Measurements from ENCODE around the gene UQCC2. TPM values are rescaled to one million over a fixed set of nuclear protein-coding genes. Genes with fewer than 3 reads are reported as not detected.

UQCC2 gene
- total RNA-seq, 1 experiment from 2014 or later: 71.2 TPM

DNA sequence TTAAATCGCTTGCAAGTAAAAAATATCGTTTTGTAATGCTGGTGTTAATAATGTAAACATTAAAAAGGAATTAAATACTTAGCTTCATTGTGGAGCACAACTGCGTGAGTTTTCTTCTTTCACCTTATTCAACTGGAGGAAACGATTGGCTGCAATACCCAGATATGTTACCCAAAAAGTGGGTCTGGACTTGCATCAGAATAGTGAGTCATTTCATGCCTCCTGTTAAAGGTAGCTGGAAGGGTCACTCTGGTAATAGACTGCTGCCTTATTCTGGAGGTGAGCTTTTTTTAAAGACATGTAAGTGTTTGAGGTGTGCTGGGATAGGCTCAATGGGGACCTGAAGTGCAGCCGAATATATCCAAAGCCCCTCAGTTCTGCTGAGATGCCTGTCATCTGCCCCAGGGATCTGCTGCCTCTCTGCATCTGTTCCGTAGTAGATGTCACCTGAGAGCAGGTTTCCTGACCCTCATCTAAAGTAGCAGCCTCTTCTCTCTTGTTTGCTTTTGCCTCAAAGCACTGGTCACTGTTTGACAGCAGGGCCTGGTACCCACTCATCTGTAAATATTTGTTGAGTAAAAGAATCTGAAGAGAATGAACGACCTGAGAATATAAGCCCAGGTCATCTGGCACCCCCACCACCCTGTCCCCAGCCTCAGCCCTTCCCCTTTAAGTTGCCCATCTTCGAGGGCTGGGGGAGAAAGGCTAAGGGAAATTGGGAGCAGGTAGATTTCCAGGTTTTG lies 5.6 kb upstream of the UQCC2 start:
- no peak overlapping the region for H2AFZ ChIP-seq

DNA sequence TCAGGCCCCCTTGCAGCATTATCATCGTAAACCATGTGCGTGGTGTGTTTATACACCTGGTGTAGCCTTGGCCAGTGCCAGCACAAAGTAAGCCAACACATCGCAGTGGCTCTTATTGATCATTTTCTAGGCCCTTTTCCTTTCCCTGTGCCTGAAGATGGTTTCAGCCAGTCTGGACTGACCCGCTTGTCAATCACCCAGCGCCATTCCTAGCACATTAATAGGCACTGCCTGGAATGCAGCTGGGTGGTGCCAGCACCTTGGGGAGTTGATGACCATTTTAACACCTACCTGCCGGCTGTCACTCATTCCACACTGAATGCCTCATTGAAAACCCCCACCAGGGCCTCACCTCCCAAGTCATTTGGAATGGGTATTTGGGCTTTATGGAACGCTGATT lies 4.9 kb upstream of the UQCC2 start:
- Histone ChIP-seq H3K27ac (peak overlapping the region; percentile 86), H3K4me1 (replicated peaks; ENCODE audit: insufficient read depth) (peaks cover 67% of the 10 kb centered on the region), H3K36me3 (ENCODE audit: low read depth) (no peaks in the 10 kb centered on the region), H2AFZ (no peak overlapping the region), H3K27me3 (ENCODE audit: insufficient read depth, low read depth) (no peaks in the 10 kb centered on the region), H4K20me1 (ENCODE audit: insufficient read depth) (no peaks in the 10 kb centered on the region), H3K9me3 (ENCODE audit: insufficient read depth, low read depth) (no peaks in the 10 kb centered on the region), H3K9me2 (ENCODE audit: insufficient read depth) (no peaks in the 10 kb centered on the region), H3K79me2 (ENCODE audit: low read depth) (no peaks in the 10 kb centered on the region), H3K4me3 (no peak overlapping the region), H3K4me2 (peak overlapping the region; percentile 63), H3F3A (ENCODE audit: insufficient read depth, low read depth) (peaks cover 32% of the 10 kb centered on the region)
- DNase-seq: peak; percentile 62 to 68
- CTCF ChIA-PET: no interaction called here
- no TSS peak for BruUV-seq (replicated peaks)
- no peak for TF ChIP-seq EZH2 (IDR thresholded peaks at IDR 0.05; ENCODE audit: low read depth)
- TF ChIP-seq, protein P1, sequence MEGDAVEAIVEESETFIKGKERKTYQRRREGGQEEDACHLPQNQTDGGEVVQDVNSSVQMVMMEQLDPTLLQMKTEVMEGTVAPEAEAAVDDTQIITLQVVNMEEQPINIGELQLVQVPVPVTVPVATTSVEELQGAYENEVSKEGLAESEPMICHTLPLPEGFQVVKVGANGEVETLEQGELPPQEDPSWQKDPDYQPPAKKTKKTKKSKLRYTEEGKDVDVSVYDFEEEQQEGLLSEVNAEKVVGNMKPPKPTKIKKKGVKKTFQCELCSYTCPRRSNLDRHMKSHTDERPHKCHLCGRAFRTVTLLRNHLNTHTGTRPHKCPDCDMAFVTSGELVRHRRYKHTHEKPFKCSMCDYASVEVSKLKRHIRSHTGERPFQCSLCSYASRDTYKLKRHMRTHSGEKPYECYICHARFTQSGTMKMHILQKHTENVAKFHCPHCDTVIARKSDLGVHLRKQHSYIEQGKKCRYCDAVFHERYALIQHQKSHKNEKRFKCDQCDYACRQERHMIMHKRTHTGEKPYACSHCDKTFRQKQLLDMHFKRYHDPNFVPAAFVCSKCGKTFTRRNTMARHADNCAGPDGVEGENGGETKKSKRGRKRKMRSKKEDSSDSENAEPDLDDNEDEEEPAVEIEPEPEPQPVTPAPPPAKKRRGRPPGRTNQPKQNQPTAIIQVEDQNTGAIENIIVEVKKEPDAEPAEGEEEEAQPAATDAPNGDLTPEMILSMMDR (conservative IDR thresholded peaks at IDR 0.05): no peak
- POLR2A ChIA-PET (ENCODE audit: unreplicated experiment): interaction anchor here (0.7 kb wide), 1 partner anchor 16 kb away, joined by 6 read pairs; no protein-coding TSS in a partner anchor
- intact Hi-C loops (cut with micrococcal nuclease; ENCODE audit: unreplicated experiment): no loop called here

More for the DNA sequence above, 5.6 kb upstream of the UQCC2 start:
- H3F3A ChIP-seq (ENCODE audit: insufficient read depth, low read depth): peaks cover 32% of the 10 kb centered on the region
- CTCF ChIA-PET: interaction anchor here (0.7 kb wide), 1 partner anchor 54 kb away, joined by 4 read pairs; no protein-coding TSS in a partner anchor
- H3K4me2 ChIP-seq: peak overlapping the region; percentile 63
- DNase-seq: peak in 1 of 2 experiments; percentile 77
- H3K4me1 ChIP-seq (replicated peaks; ENCODE audit: insufficient read depth): peaks cover 70% of the 10 kb centered on the region
- H3K9me2 ChIP-seq (ENCODE audit: insufficient read depth): no peaks in the 10 kb centered on the region
- POLR2A ChIA-PET (ENCODE audit: unreplicated experiment): interaction anchor here (0.7 kb wide), 1 partner anchor 15 kb away, joined by 6 read pairs; no protein-coding TSS in a partner anchor
- H4K20me1 ChIP-seq (ENCODE audit: insufficient read depth): no peaks in the 10 kb centered on the region
- H3K9me3 ChIP-seq (ENCODE audit: insufficient read depth, low read depth): no peaks in the 10 kb centered on the region
- no peaks in the 10 kb centered on the region for H3K27me3 ChIP-seq (ENCODE audit: insufficient read depth, low read depth)
- peak overlapping the region; percentile 86 for H3K27ac ChIP-seq
- no peaks in the 10 kb centered on the region for H3K36me3 ChIP-seq (ENCODE audit: low read depth)
- H3K79me2 ChIP-seq (ENCODE audit: low read depth): no peaks in the 10 kb centered on the region
- intact Hi-C loops (cut with micrococcal nuclease; ENCODE audit: unreplicated experiment): no loop called here
- BruUV-seq (replicated peaks): no TSS peak
- no peak overlapping the region for H3K4me3 ChIP-seq
- TF ChIP-seq, protein P1 (conservative IDR thresholded peaks at IDR 0.05): no peak
- TF ChIP-seq EZH2 (IDR thresholded peaks at IDR 0.05; ENCODE audit: low read depth): no peak

DNA sequence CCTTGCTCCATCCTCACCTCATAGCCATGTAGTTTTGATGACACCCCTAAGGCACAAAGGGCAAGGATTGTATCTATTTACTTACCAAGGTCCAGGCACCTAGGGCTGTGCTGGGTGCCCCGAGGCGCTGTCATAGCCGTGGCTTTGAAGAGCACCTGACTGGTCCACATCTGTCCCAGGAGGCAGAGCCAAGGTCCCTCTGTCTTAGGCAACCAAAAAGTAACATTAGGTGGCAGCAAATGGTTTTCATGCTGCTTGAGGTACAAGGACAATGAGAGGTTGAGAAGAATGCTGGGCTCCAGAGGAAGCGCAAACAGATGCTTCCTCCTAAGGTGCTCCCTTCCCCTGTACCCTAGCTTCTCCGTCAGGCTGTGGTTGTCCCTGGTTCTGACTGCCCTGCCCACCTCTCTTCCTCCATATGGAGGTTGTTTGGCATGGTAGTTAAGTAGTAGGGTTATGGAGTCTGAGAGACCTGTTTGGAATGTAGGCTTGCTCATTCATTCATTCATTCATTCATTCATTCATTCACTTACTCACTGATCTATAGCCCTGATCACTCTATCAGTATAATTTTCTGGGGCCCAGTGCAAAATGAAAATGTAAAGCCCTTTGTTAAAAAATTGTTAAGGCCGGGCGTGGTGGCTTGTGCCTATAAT lies 3.0 kb upstream of the UQCC2 start:
- BruUV-seq (replicated peaks): no TSS peak
- no peak overlapping the region for H3K4me2 ChIP-seq
- H3K36me3 ChIP-seq (ENCODE audit: low read depth): 0 out of 2 replicates have a peak, but pooled peaks cover 6% of the 10 kb centered on the region
- H3K4me1 ChIP-seq (replicated peaks; ENCODE audit: insufficient read depth): peaks cover 60% of the 10 kb centered on the region
- H3K27ac ChIP-seq: no peak overlapping the region
- H2AFZ ChIP-seq: no peak overlapping the region
- H4K20me1 ChIP-seq (ENCODE audit: insufficient read depth): no peaks in the 10 kb centered on the region
- H3K9me3 ChIP-seq (ENCODE audit: insufficient read depth, low read depth): no peaks in the 10 kb centered on the region
- H3F3A ChIP-seq (ENCODE audit: insufficient read depth, low read depth): peaks cover 25% of the 10 kb centered on the region
- POLR2A ChIA-PET (ENCODE audit: unreplicated experiment): no interaction called here
- intact Hi-C loops (cut with micrococcal nuclease; ENCODE audit: unreplicated experiment): no loop called here
- no peaks in the 10 kb centered on the region for H3K9me2 ChIP-seq (ENCODE audit: insufficient read depth)
- H3K27me3 ChIP-seq (ENCODE audit: insufficient read depth, low read depth): no peaks in the 10 kb centered on the region
- DNase-seq: no peak
- CTCF ChIA-PET: no interaction called here
- no peak for TF ChIP-seq EZH2 (IDR thresholded peaks at IDR 0.05; ENCODE audit: low read depth)
- TF ChIP-seq, protein P1 (conservative IDR thresholded peaks at IDR 0.05): no peak
- H3K79me2 ChIP-seq (ENCODE audit: low read depth): peaks cover 17% of the 10 kb centered on the region
- H3K4me3 ChIP-seq: no peak overlapping the region

Measured in PC-9 (cell line).